Neutrophil (primary cell): ENCODE measurements around the gene FGFRL1.

ENCODE experiments used
- H3K27ac ChIP-seq: fragments of 200-600 bp; sonication (generic); 2 replicates; pipeline ENCODE4 v1.5.1; 2016; ENCODE audit warnings: mild to moderate bottlenecking, moderate library complexity
- H3K27me3 ChIP-seq: fragments of 200-600 bp; sonication (generic); 2 replicates; pipeline ENCODE4 v1.6.0; 2016; ENCODE audit warnings: mild to moderate bottlenecking
- H3K36me3 ChIP-seq: fragments of 200-600 bp; sonication (generic); 2 replicates; pipeline ENCODE4 v1.5.1; 2017
- H3K4me1 ChIP-seq, 2 experiments: fragments of 200-600 bp in 1 of 2; sonication (generic) in 1 of 2; 1 replicate in 1 of 2; 2 replicates in 1 of 2; pipeline versions ENCODE4 v1.5.1 to v1.6.1; 2013 to 2016; ENCODE audit warnings: low read depth in 1 of 2, low read length in 1 of 2, mild to moderate bottlenecking in 1 of 2, moderate library complexity in 1 of 2; ENCODE audit not compliant: control insufficient read depth in 1 of 2, insufficient read depth in 1 of 2
- H3K4me3 ChIP-seq, 2 experiments: fragments of 200-600 bp in 1 of 2; sonication (generic) in 1 of 2; 1 replicate in 1 of 2; 2 replicates in 1 of 2; pipeline ENCODE4 v1.5.1; 2013 to 2016; ENCODE audit warnings: low read depth in 1 of 2, low read length in 1 of 2, mild to moderate bottlenecking in 1 of 2, moderate library complexity in 1 of 2
- H3K9me3 ChIP-seq: fragments of 200-600 bp; sonication (generic); 2 replicates; pipeline ENCODE4 v1.5.1; 2016
- CTCF ChIP-seq: fragments of 200-600 bp; sonication (generic); IDR thresholded peaks from 2 replicates; pipeline ENCODE4 v1.5.1; 2016; ENCODE audit warnings: antibody characterized with exemption

The FGFRL1 gene

GRCh38 chr4:1047106-1047975 is 35.9 kb downstream of the FGFRL1 start:
- H3K27me3 ChIP-seq = peaks cover 70% of the 10 kb centered on the region
- no peak for TF ChIP-seq CTCF
- H3K36me3 ChIP-seq = no peaks in the 10 kb centered on the region
- H3K4me1 ChIP-seq = no peaks in the 10 kb centered on the region
- no peak overlapping the region for H3K27ac ChIP-seq
- H3K9me3 ChIP-seq = no peaks in the 10 kb centered on the region
- H3K4me3 ChIP-seq = no peak overlapping the region

- no peaks in the 10 kb centered on the region for H3K4me1 ChIP-seq
Measured at GRCh38 chr4:1047976-1048772, 36.7 kb downstream of the FGFRL1 start.

GRCh38 chr4:1048773-1049590 is 37.6 kb downstream of the FGFRL1 start:
- no peaks in the 10 kb centered on the region for H3K9me3 ChIP-seq
- H3K27me3 ChIP-seq = peaks cover 77% of the 10 kb centered on the region
- H3K27ac ChIP-seq = no peak overlapping the region
- no peaks in the 10 kb centered on the region for H3K4me1 ChIP-seq
- no peaks in the 10 kb centered on the region for H3K36me3 ChIP-seq
- no peak overlapping the region for H3K4me3 ChIP-seq
- TF ChIP-seq CTCF = no peak

More at GRCh38 chr4:1047976-1048772, 36.7 kb downstream of the FGFRL1 start:
- TF ChIP-seq CTCF = no peak
- H3K4me3 ChIP-seq = no peak overlapping the region
- no peak overlapping the region for H3K27ac ChIP-seq
- H3K27me3 ChIP-seq = peaks cover 77% of the 10 kb centered on the region
- no peaks in the 10 kb centered on the region for H3K9me3 ChIP-seq
- no peaks in the 10 kb centered on the region for H3K36me3 ChIP-seq

GRCh38 chr4:1049591-1049905 is 38.1 kb downstream of the FGFRL1 start:
- no peak for TF ChIP-seq CTCF
- Histone ChIP-seq H3K27ac (no peak overlapping the region), H3K36me3 (no peaks in the 10 kb centered on the region), H3K9me3 (no peaks in the 10 kb centered on the region), H3K27me3 (peaks cover 72% of the 10 kb centered on the region), H3K4me1 (no peaks in the 10 kb centered on the region), H3K4me3 (no peak overlapping the region)

- Histone ChIP-seq H3K4me3 (no peak overlapping the region), H3K27me3 (peaks cover 67% of the 10 kb centered on the region)
- TF ChIP-seq CTCF = no peak
Measured at GRCh38 chr4:1050486-1051213, 39.2 kb downstream of the FGFRL1 start.

More at GRCh38 chr4:1050486-1051213, 39.2 kb downstream of the FGFRL1 start:
- Histone ChIP-seq H3K27ac (no peak overlapping the region), H3K9me3 (no peaks in the 10 kb centered on the region), H3K4me1 (no peaks in the 10 kb centered on the region), H3K36me3 (no peaks in the 10 kb centered on the region)
